GM12865 (cell line): ENCODE results near the gene PNLIPRP2.
A peak's percentile ranks its signal among the peaks of the same experiment; 100 is the strongest.

Experiments
- DNase-seq: peaks from one replicate; pipeline ENCODE4 v3.0.0; 2010; ENCODE audit warnings: low read depth
- H3K4me3 ChIP-seq: 2 replicates; pipeline ENCODE4 v1.5.1; 2011; ENCODE audit warnings: mild to moderate bottlenecking, low read depth, low read length, control low read depth
- TF ChIP-seq, protein P1 (sequence below): IDR thresholded peaks from 2 replicates; pipeline ENCODE4 v1.5.1; 2011; ENCODE audit warnings: low read length, control low read depth, low read depth, inconsistent platforms; ENCODE audit not compliant: insufficient read depth; ENCODE audit errors: missing control alignments

Gene PNLIPRP2

DNA sequence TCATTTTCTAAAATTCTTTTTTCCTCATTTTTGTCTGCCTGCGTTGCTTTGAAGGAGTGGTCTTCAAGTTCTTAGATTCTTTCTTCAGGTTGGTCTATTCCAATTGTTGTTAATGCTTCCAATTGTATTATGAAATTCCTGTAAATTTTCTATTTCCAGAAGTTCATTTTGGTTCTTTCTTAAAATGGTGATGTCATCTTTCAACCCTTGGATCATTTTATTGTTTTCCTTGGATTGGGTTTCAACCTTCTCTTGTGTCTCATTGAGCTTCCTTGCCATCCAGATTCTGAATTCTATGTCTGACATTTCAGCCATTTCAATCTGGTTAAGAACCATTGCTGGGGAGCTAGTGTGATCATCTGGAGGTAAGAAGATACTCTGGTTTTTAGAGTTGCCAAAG lies 33.1 kb downstream of the PNLIPRP2 start:
- H3K4me3 ChIP-seq = no peak overlapping the region
- TF ChIP-seq, protein P1, sequence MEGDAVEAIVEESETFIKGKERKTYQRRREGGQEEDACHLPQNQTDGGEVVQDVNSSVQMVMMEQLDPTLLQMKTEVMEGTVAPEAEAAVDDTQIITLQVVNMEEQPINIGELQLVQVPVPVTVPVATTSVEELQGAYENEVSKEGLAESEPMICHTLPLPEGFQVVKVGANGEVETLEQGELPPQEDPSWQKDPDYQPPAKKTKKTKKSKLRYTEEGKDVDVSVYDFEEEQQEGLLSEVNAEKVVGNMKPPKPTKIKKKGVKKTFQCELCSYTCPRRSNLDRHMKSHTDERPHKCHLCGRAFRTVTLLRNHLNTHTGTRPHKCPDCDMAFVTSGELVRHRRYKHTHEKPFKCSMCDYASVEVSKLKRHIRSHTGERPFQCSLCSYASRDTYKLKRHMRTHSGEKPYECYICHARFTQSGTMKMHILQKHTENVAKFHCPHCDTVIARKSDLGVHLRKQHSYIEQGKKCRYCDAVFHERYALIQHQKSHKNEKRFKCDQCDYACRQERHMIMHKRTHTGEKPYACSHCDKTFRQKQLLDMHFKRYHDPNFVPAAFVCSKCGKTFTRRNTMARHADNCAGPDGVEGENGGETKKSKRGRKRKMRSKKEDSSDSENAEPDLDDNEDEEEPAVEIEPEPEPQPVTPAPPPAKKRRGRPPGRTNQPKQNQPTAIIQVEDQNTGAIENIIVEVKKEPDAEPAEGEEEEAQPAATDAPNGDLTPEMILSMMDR = no peak
- no peak for DNase-seq

DNA sequence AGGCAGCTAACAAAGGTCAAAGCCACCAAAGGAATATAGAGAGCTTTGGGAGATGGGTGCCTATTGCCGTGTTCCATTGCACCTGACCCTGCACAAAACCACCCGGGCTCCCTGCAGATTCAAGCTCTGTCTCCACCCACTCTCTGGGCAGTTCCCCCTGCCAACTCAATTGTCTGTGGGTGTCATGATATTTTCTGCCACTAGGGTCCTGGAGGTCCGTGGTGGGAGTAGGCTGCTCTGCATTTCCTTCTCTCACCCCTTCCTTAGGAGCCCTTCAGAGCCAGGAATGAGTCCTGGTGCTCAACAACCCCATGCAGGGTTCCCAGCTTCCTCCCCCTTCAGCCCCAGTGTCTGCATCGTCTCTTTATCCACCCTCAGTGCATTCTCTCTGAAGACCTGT lies 34.1 kb downstream of the PNLIPRP2 start:
- H3K4me3 ChIP-seq = no peak overlapping the region
- peak; percentile 7 for DNase-seq
- TF ChIP-seq, protein P1 = peak; percentile 27

DNA sequence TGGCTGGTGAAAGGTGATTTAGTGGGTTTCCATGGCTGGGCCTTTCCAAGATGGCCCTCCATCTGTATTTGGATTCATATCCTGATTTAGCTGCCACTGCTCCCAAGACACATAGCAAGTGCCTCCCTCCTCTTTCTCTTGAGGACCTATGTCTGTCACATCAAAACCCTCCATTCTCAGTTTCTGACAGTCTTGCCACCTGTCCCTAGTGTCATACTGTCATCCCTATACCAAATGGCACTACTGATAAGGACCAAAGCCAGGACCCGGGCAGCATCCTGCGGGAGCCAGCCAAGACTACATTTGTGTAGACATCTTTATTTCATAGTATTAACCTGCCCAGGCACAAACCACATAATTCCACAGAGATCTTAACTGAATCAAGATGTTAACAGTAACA lies 34.8 kb downstream of the PNLIPRP2 start:
- no peak overlapping the region for H3K4me3 ChIP-seq
- no peak for DNase-seq
- TF ChIP-seq, protein P1 = no peak

DNA sequence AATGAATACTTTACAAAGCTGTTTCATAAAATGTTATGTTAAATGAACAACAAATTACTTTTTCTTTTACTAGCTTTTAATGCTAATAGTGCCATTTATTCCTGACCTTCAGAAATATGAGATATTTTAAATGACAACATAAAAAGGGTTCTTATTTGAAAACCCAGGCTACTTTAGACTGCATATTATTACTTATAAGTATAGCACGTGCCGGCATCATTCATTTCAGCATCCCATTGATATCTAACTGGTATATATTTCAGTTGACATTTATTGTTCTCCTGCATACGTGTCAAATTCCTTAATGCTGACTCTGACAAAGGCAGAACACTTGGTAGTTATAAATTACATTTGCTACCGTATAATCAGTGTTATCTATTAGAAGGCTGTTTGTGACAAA lies 35.3 kb downstream of the PNLIPRP2 start:
- TF ChIP-seq, protein P1 = no peak
- H3K4me3 ChIP-seq = no peak overlapping the region
- no peak for DNase-seq

DNA sequence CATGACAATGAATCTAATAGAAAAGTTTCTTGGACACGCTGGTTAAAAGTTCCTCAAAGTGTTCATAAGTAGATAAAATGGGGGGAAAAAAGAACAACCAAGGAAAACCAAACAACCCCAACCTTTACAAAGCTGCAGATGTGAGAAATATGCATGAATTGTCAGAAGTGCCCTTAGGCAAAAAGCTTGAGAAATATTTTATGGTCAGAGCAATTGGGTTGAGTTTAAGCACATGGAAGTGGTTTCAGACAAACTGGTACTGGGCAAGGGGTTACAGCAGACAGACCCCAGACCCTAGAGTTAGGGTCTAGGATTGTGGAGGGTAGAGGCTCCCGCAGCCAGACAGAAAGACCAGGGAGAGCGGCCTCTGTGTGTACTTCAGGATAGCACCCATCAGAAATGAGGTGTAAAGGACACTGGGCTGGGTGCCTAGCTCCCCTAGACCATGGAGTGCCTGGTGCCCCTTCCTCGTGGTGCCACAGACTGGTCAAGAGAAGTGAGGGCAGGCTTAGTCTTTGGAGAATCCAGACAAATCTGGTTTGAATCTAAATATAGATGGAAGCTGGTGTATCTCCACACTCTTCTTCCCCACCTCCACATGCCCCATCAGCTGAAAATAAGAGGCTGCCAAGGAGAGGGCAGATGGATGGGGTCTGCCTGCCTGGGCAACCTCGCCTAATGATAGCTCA lies 37.3 kb downstream of the PNLIPRP2 start:
- TF ChIP-seq, protein P1 = no peak
- DNase-seq = no peak
- no peak overlapping the region for H3K4me3 ChIP-seq

DNA sequence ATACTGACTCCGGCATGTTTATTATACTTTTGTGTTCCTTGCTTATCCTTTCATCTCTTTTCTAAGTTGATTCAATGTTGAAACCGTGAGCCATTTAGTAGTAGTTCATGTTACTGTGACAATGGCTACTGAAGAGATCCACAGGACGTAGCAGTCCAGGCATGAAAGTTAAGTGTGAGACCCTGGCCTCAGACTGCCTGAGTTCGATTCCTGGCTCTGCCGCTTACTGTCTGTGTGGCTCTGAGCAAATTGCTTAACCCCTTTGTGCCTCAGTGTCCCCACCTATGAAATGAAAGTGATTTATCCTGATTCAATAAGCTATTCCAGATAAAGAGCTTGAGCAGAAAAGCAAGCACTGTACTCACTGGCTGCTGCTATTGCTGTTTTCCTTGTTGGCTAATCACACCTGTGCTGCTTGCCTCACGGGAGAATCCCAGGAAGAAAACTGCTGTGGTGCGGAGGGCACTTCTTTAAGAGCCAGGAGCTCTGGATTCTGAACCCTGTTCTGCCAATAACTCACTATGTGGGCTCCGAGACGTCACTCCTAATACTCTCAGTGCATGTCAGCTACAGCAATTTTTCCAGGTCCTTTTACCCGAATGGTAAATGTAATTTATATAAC lies 38.4 kb downstream of the PNLIPRP2 start:
- DNase-seq = no peak
- TF ChIP-seq, protein P1 = no peak
- no peak overlapping the region for H3K4me3 ChIP-seq
